WERI-Rb-1 (cell line): Measurements from ENCODE around the gene RBL1.
A peak's percentile ranks its signal among the peaks of the same experiment; 100 is the strongest.

ENCODE experiments used
- DNase-seq: peaks from one replicate; pipeline ENCODE4 v3.0.0-alpha.2; 2020
- H3K27ac ChIP-seq: fragments of 250-450 bp; sonication (Bioruptor Pico); 2 replicates; pipeline ENCODE4 v1.5.1; 2020; ENCODE audit warnings: mild to moderate bottlenecking, moderate library complexity
- H3K27me3 ChIP-seq: fragments of 250-450 bp; sonication (Bioruptor Pico); 2 replicates; pipeline ENCODE4 v1.5.1; 2021; ENCODE audit warnings: mild to moderate bottlenecking, low read depth, moderate library complexity; ENCODE audit not compliant: insufficient read depth, severe bottlenecking
- H3K36me3 ChIP-seq: fragments of 250-450 bp; sonication (Bioruptor Pico); 2 replicates; pipeline ENCODE4 v1.5.1; 2020; ENCODE audit warnings: mild to moderate bottlenecking, moderate library complexity
- H3K4me3 ChIP-seq: 2 replicates; pipeline ENCODE4 v1.5.1; 2011; ENCODE audit warnings: low read depth, mild to moderate bottlenecking, control low read depth, low read length
- H3K9me3 ChIP-seq: fragments of 250-450 bp; sonication (Bioruptor Pico); 2 replicates; pipeline ENCODE4 v1.5.1; 2021; ENCODE audit warnings: mild to moderate bottlenecking, moderate library complexity; ENCODE audit not compliant: severe bottlenecking
- TF ChIP-seq, protein P1 (sequence below): IDR thresholded peaks from 2 replicates; pipeline ENCODE4 v1.5.1; 2011; ENCODE audit warnings: low read depth, mild to moderate bottlenecking, control low read depth, inconsistent platforms, low read length

Gene RBL1

DNA sequence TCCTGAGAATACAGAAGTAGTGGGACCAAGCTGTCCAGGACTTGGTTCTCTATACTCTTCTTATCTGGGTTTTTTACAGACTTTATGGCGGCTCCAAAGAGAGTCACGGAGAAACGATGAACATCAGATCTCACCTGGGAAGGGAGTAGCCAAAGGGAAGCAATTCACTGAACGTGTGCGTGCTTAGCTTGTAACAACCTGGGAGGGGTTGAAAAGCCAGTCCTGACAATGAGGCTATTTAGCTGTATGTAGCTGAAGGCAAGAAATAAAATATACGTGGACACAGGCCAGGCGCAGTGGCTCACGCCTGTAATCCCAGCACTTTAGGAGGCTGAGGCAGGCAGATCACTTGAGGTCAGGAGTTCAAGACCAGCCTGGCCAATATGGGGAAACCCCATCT, 18.2 kb upstream of the RBL1 start:
- H3K4me3 ChIP-seq, result no peak overlapping the region
- H3K27me3 ChIP-seq, result no peaks in the 10 kb centered on the region
- TF ChIP-seq, protein P1, sequence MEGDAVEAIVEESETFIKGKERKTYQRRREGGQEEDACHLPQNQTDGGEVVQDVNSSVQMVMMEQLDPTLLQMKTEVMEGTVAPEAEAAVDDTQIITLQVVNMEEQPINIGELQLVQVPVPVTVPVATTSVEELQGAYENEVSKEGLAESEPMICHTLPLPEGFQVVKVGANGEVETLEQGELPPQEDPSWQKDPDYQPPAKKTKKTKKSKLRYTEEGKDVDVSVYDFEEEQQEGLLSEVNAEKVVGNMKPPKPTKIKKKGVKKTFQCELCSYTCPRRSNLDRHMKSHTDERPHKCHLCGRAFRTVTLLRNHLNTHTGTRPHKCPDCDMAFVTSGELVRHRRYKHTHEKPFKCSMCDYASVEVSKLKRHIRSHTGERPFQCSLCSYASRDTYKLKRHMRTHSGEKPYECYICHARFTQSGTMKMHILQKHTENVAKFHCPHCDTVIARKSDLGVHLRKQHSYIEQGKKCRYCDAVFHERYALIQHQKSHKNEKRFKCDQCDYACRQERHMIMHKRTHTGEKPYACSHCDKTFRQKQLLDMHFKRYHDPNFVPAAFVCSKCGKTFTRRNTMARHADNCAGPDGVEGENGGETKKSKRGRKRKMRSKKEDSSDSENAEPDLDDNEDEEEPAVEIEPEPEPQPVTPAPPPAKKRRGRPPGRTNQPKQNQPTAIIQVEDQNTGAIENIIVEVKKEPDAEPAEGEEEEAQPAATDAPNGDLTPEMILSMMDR, result no peak
- no peak for DNase-seq
- no peak overlapping the region for H3K27ac ChIP-seq
- H3K9me3 ChIP-seq, result no peaks in the 10 kb centered on the region
- no peaks in the 10 kb centered on the region for H3K36me3 ChIP-seq

DNA sequence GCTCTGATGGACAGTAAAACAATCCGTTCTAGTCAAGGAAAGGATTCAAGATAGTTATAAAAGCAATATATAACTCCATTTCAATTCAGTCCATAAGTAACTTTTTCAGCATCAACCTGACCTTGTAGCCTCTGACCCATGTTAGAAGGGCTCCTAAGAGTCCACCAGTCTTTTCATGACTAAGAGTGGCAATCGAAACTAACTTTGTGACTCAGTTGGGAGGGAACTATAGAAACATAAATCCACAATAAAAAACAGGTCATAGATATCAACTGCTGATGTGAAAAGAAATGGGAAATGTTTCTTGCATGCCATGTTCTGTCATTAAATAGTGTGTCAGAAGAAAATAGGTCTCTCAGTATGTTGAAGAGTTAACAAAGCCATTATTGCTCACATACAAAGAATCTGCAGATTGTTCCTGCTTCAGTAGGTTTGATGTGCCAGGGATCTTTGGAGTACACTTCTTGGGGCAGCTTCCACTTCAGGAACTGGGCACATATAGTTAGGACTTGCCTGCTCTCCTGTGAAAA, 16.2 kb upstream of the RBL1 start:
- DNase-seq, result no peak
- Histone ChIP-seq H3K36me3 (no peaks in the 10 kb centered on the region), H3K9me3 (no peaks in the 10 kb centered on the region), H3K4me3 (no peak overlapping the region), H3K27ac (no peak overlapping the region), H3K27me3 (no peaks in the 10 kb centered on the region)
- TF ChIP-seq, protein P1, result no peak

GRCh38 chr20:37108676-37109075, 12.9 kb upstream of the RBL1 start:
- DNase-seq, result no peak
- H3K27ac ChIP-seq, result no peak overlapping the region
- no peaks in the 10 kb centered on the region for H3K36me3 ChIP-seq
- no peaks in the 10 kb centered on the region for H3K9me3 ChIP-seq
- H3K27me3 ChIP-seq, result no peaks in the 10 kb centered on the region
- no peak overlapping the region for H3K4me3 ChIP-seq
- TF ChIP-seq, protein P1, result no peak

DNA sequence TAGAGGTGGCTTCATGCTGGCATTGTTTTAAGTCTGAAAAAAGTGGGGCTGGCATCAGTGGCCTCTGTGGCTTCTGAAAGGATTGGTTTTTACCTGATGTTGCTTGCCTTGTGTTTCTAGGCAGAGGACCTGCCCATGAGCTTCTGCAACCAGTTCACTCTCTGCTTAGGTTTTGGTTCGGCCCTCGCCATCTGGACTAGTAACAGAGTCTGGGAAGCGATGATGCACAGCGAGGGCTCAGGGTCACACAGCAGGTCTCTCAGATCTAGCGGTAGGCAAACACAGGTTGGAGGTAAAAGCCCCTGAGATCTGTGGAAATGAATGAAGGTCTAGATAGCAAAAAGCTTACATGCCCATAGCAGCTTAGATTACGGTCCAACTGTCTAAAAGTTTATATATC, 6.8 kb upstream of the RBL1 start:
- TF ChIP-seq, protein P1, result no peak
- Histone ChIP-seq H3K4me3 (no peak overlapping the region), H3K27ac (peak overlapping the region; percentile 28; the same call in 1 of the 2 replicates), H3K36me3 (no peaks in the 10 kb centered on the region), H3K27me3 (no peaks in the 10 kb centered on the region), H3K9me3 (no peaks in the 10 kb centered on the region)
- DNase-seq, result peak; percentile 47

GRCh38 chr20:37096415-37097041, 731 bp upstream of the RBL1 start:
- DNase-seq, result no peak
- H3K4me3 ChIP-seq, result peak overlapping the region; percentile 77
- H3K27me3 ChIP-seq, result no peaks in the 10 kb centered on the region
- H3K9me3 ChIP-seq, result no peaks in the 10 kb centered on the region
- TF ChIP-seq, protein P1, result no peak
- H3K36me3 ChIP-seq, result peaks cover 32% of the 10 kb centered on the region
- peak overlapping the region; percentile 100 for H3K27ac ChIP-seq
